Duodenal mucosa (tissue), 2 donors: Measurements from ENCODE around the gene NNAT.
A peak's percentile ranks its signal among the peaks of the same experiment; 100 is the strongest.

Source experiments
- H3K27ac ChIP-seq: one replicate; pipeline ENCODE4 v1.7.0; 2013; ENCODE audit warnings: low read depth, low read length
- H3K27me3 ChIP-seq, 2 donors: one replicate each; pipeline ENCODE4 v1.7.0; 2013; ENCODE audit warnings: low read length in 2 of 2, control low read depth in 1 of 2; ENCODE audit not compliant: insufficient read depth in 2 of 2, control insufficient read depth in 1 of 2
- H3K36me3 ChIP-seq, 2 donors: one replicate each; pipeline ENCODE4 v1.7.0; 2013; ENCODE audit warnings: low read length in 2 of 2, control low read depth in 1 of 2; ENCODE audit not compliant: insufficient read depth in 2 of 2, control insufficient read depth in 1 of 2
- H3K4me1 ChIP-seq, 2 donors: one replicate each; pipeline ENCODE4 v1.7.0; 2013; ENCODE audit warnings: low read length in 2 of 2, control low read depth in 1 of 2; ENCODE audit not compliant: insufficient read depth in 2 of 2, control insufficient read depth in 1 of 2
- H3K4me3 ChIP-seq, 2 donors: one replicate each; pipeline ENCODE4 v1.7.0; 2013; ENCODE audit warnings: low read length in 2 of 2, low read depth in 1 of 2
- H3K9ac ChIP-seq, 2 donors: one replicate each; pipeline ENCODE4 v1.7.0; 2013; ENCODE audit warnings: low read length in 2 of 2, low read depth in 1 of 2
- H3K9me3 ChIP-seq, 2 donors: one replicate each; pipeline ENCODE4 v1.7.0; 2013; ENCODE audit warnings: low read length in 2 of 2, control low read depth in 1 of 2; ENCODE audit not compliant: control insufficient read depth in 1 of 2

NNAT gene

GRCh38 chr20:37523012-37523391 lies 2.0 kb downstream of the NNAT start:
- Histone ChIP-seq H3K27me3 (no peaks in the 10 kb centered on the region), H3K36me3 (peaks cover 13 to 30% of the 10 kb centered on the region in 2 donors), H3K27ac (no peak overlapping the region), H3K9me3 (no peaks in the 10 kb centered on the region), H3K9ac (no peak overlapping the region), H3K4me1 (peaks cover 33 to 42% of the 10 kb centered on the region in 2 donors), H3K4me3 (no peak overlapping the region)

GRCh38 chr20:37523911-37524700 lies 3.1 kb downstream of the NNAT start:
- peaks cover 5 to 19% of the 10 kb centered on the region in 2 donors for H3K36me3 ChIP-seq
- H3K27ac ChIP-seq: no peak overlapping the region
- no peaks in the 10 kb centered on the region for H3K9me3 ChIP-seq
- peaks cover 42 to 50% of the 10 kb centered on the region in 2 donors for H3K4me1 ChIP-seq
- no peaks in the 10 kb centered on the region for H3K27me3 ChIP-seq
- peak overlapping the region; percentile 13 to 96 for H3K4me3 ChIP-seq
- H3K9ac ChIP-seq: peak overlapping the region in 1 of 2 donors; percentile 22

GRCh38 chr20:37524859-37525708 lies 4.0 kb downstream of the NNAT start:
- Histone ChIP-seq H3K9ac (no peak overlapping the region), H3K27me3 (no peaks in the 10 kb centered on the region), H3K36me3 (peaks cover 5 to 12% of the 10 kb centered on the region in 2 donors), H3K27ac (peak overlapping the region; percentile 13), H3K9me3 (no peaks in the 10 kb centered on the region), H3K4me3 (peak overlapping the region; percentile 96 to 99), H3K4me1 (peaks cover 45 to 50% of the 10 kb centered on the region in 2 donors)

- H3K4me3 ChIP-seq: peak overlapping the region; percentile 96 to 99
- H3K27me3 ChIP-seq: no peaks in the 10 kb centered on the region
- H3K9me3 ChIP-seq: no peaks in the 10 kb centered on the region
- no peak overlapping the region for H3K9ac ChIP-seq
- peaks cover 0 to 6% of the 10 kb centered on the region in 2 donors for H3K36me3 ChIP-seq
- H3K27ac ChIP-seq: no peak overlapping the region
- peaks cover 45 to 50% of the 10 kb centered on the region in 2 donors for H3K4me1 ChIP-seq
Measured at GRCh38 chr20:37525810-37526209, 4.8 kb downstream of the NNAT start.

- H3K9me3 ChIP-seq: no peaks in the 10 kb centered on the region
- peak overlapping the region; percentile 96 to 99 for H3K4me3 ChIP-seq
- H3K4me1 ChIP-seq: peaks cover 45 to 50% of the 10 kb centered on the region in 2 donors
- no peaks in the 10 kb centered on the region for H3K27me3 ChIP-seq
- peak overlapping the region; percentile 94 for H3K27ac ChIP-seq
- peaks cover 0 to under 1% of the 10 kb centered on the region in 2 donors for H3K36me3 ChIP-seq
- H3K9ac ChIP-seq: peak overlapping the region; percentile 87 to 98
Measured at GRCh38 chr20:37526238-37526838, 5.3 kb downstream of the NNAT start.

- Histone ChIP-seq H3K4me3 (peak overlapping the region; percentile 96 to 99), H3K9ac (peak overlapping the region; percentile 87 to 98), H3K27ac (peak overlapping the region; percentile 94), H3K36me3 (no peaks in the 10 kb centered on the region), H3K9me3 (no peaks in the 10 kb centered on the region), H3K27me3 (no peaks in the 10 kb centered on the region), H3K4me1 (peaks cover 45 to 50% of the 10 kb centered on the region in 2 donors)
Measured at GRCh38 chr20:37526839-37527637, 6.0 kb downstream of the NNAT start.

- Histone ChIP-seq H3K9ac (peak within 1 kb of the TSS; percentile 87 to 98), H3K4me1 (peaks cover 45 to 47% of the 10 kb centered on the region in 2 donors), H3K36me3 (no peaks in the 10 kb centered on the region), H3K27ac (peak within 1 kb of the TSS; percentile 94), H3K4me3 (peak within 1 kb of the TSS; percentile 96 to 99), H3K9me3 (no peaks in the 10 kb centered on the region), H3K27me3 (no peaks in the 10 kb centered on the region)
Measured at GRCh38 chr20:37527638-37528445, 6.8 kb downstream of the NNAT start, which contains the start of gene BLCAP. Gene BLCAP, minus strand, starts transcription at chr20:37527876. Its CDS starts 8,702 bp downstream, at chr20:37519174.

- peak overlapping the region; percentile 96 to 99 for H3K4me3 ChIP-seq
- H3K36me3 ChIP-seq: no peaks in the 10 kb centered on the region
- H3K4me1 ChIP-seq: peaks cover 40% of the 10 kb centered on the region in 2 donors
- no peaks in the 10 kb centered on the region for H3K9me3 ChIP-seq
- peak overlapping the region; percentile 94 for H3K27ac ChIP-seq
- no peaks in the 10 kb centered on the region for H3K27me3 ChIP-seq
- peak overlapping the region; percentile 87 to 98 for H3K9ac ChIP-seq
Measured at GRCh38 chr20:37528446-37529213, 7.6 kb downstream of the NNAT start.
